Mesendoderm (in vitro differentiated cells): ENCODE data around the gene ZNF513.

ENCODE experiments used
- DNase-seq: peaks from one replicate; pipeline ENCODE4 v3.0.0; 2013
- H2AK5ac ChIP-seq: 2 replicates; pipeline ENCODE4 v1.6.1; 2013; ENCODE audit warnings: low read length, inconsistent platforms
- H2BK120ac ChIP-seq: 2 replicates; pipeline ENCODE4 v1.6.1; 2013; ENCODE audit warnings: low read depth, mild to moderate bottlenecking, low read length, moderate library complexity, mixed read lengths
- H2BK15ac ChIP-seq: replicated peaks from 2 replicates; pipeline ENCODE4 v1.6.1; 2013; ENCODE audit warnings: low read depth, mild to moderate bottlenecking, moderate library complexity
- H2BK5ac ChIP-seq: 2 replicates; pipeline ENCODE4 v1.6.1; 2013; ENCODE audit warnings: low read length, inconsistent platforms
- H3K18ac ChIP-seq: 2 replicates; pipeline ENCODE4 v1.6.1; 2013; ENCODE audit warnings: mild to moderate bottlenecking, low read length, mixed read lengths
- H3K23ac ChIP-seq: one replicate; pipeline ENCODE4 v1.6.1; 2013; ENCODE audit warnings: low read length
- H3K27ac ChIP-seq: 2 replicates; pipeline ENCODE4 v1.5.1; 2013; ENCODE audit warnings: low read depth, mild to moderate bottlenecking, inconsistent platforms, low read length, moderate library complexity
- H3K27me3 ChIP-seq: 2 replicates; pipeline ENCODE4 v1.6.1; 2013; ENCODE audit warnings: low read length, control low read depth, mild to moderate bottlenecking, inconsistent platforms; ENCODE audit not compliant: insufficient read depth, poor library complexity
- H3K36me3 ChIP-seq: 2 replicates; pipeline ENCODE4 v1.6.1; 2013; ENCODE audit warnings: low read length, inconsistent platforms; ENCODE audit not compliant: control insufficient read depth, insufficient read depth
- H3K4ac ChIP-seq: one replicate; pipeline ENCODE4 v1.6.1; 2013; ENCODE audit warnings: low read depth, mild to moderate bottlenecking, low read length, moderate library complexity
- H3K4me1 ChIP-seq: 2 replicates; pipeline ENCODE4 v1.6.1; 2013; ENCODE audit warnings: low read depth, low read length, inconsistent platforms; ENCODE audit not compliant: control insufficient read depth
- H3K4me2 ChIP-seq: 2 replicates; pipeline ENCODE4 v1.6.1; 2013; ENCODE audit warnings: low read length
- H3K4me3 ChIP-seq: 2 replicates; pipeline ENCODE4 v1.5.1; 2013; ENCODE audit warnings: mild to moderate bottlenecking, low read length
- H3K56ac ChIP-seq: one replicate; pipeline ENCODE4 v1.6.1; 2013; ENCODE audit warnings: low read length
- H3K79me1 ChIP-seq: 2 replicates; pipeline ENCODE4 v1.6.1; 2013; ENCODE audit warnings: low read length, inconsistent platforms
- H3K79me2 ChIP-seq: 2 replicates; pipeline ENCODE4 v1.6.1; 2013; ENCODE audit warnings: mild to moderate bottlenecking, low read length; ENCODE audit not compliant: control insufficient read depth, insufficient read depth
- H3K9ac ChIP-seq: 2 replicates; pipeline ENCODE4 v1.6.1; 2013; ENCODE audit warnings: low read length, inconsistent platforms
- H4K5ac ChIP-seq: one replicate; pipeline ENCODE4 v1.6.1; 2013; ENCODE audit warnings: low read length
- H4K8ac ChIP-seq: one replicate; pipeline ENCODE4 v1.6.1; 2013; ENCODE audit warnings: low read depth, mild to moderate bottlenecking, control low read depth, low read length, moderate library complexity
- WGBS: extraction: QIAGEN DNeasy Blood & Tissue Kit; methylation state at CpG from one replicate; pipeline ENCODE4 v1.1.7; 2013; ENCODE audit warnings: low lambda C conversion rate, missing lambda C conversion rate; ENCODE audit not compliant: insufficient coverage; ENCODE audit errors: extremely low coverage; 5-methylcytosine and 5-hydroxymethylcytosine counted together

Gene ZNF513

GRCh38 chr2:27375513-27376099, 4.9 kb downstream of the ZNF513 start:
- peaks cover 17% of the 10 kb centered on the region for H3K36me3 ChIP-seq
- H2BK120ac ChIP-seq, result no peak overlapping the region
- H3K27me3 ChIP-seq, result no peaks in the 10 kb centered on the region
- no peak overlapping the region for H3K4me3 ChIP-seq
- H2AK5ac ChIP-seq, result no peak overlapping the region
- no peak overlapping the region for H3K9ac ChIP-seq
- DNase-seq, result no peak
- H4K8ac ChIP-seq, result no peak overlapping the region
- H3K4ac ChIP-seq, result no peak overlapping the region
- no peak overlapping the region for H2BK5ac ChIP-seq
- peaks cover 5% of the 10 kb centered on the region for H3K4me1 ChIP-seq
- H3K56ac ChIP-seq, result no peak overlapping the region
- H4K5ac ChIP-seq, result no peak overlapping the region
- no peak overlapping the region for H3K27ac ChIP-seq
- WGBS, result no CpG with 5 or more reads among the region's 20 CpGs
- H3K4me2 ChIP-seq, result no peak overlapping the region
- peaks cover 18% of the 10 kb centered on the region for H3K79me1 ChIP-seq
- H2BK15ac ChIP-seq, result no peak overlapping the region
- no peak overlapping the region for H3K23ac ChIP-seq
- no peak overlapping the region for H3K18ac ChIP-seq
- H3K79me2 ChIP-seq, result peaks cover 16% of the 10 kb centered on the region

- H3K4me2 ChIP-seq, result no peak overlapping the region
- H3K27me3 ChIP-seq, result no peaks in the 10 kb centered on the region
- H3K4me1 ChIP-seq, result peaks cover 7% of the 10 kb centered on the region
- H3K79me2 ChIP-seq, result peaks cover 15% of the 10 kb centered on the region
- H2BK120ac ChIP-seq, result no peak overlapping the region
- no peak overlapping the region for H2AK5ac ChIP-seq
- H3K4ac ChIP-seq, result no peak overlapping the region
- H3K23ac ChIP-seq, result no peak overlapping the region
- no peak overlapping the region for H3K4me3 ChIP-seq
- no peak overlapping the region for H2BK15ac ChIP-seq
- DNase-seq, result no peak
- H3K18ac ChIP-seq, result no peak overlapping the region
- H3K36me3 ChIP-seq, result peaks cover 17% of the 10 kb centered on the region
- H3K27ac ChIP-seq, result no peak overlapping the region
- WGBS, result no CpG with 5 or more reads among the region's 5 CpGs
- H4K5ac ChIP-seq, result no peak overlapping the region
- no peak overlapping the region for H4K8ac ChIP-seq
- H3K9ac ChIP-seq, result no peak overlapping the region
- H3K56ac ChIP-seq, result no peak overlapping the region
- no peak overlapping the region for H2BK5ac ChIP-seq
- H3K79me1 ChIP-seq, result peaks cover 21% of the 10 kb centered on the region
Measured at GRCh38 chr2:27373567-27373966, 7.0 kb downstream of the ZNF513 start.

DNA sequence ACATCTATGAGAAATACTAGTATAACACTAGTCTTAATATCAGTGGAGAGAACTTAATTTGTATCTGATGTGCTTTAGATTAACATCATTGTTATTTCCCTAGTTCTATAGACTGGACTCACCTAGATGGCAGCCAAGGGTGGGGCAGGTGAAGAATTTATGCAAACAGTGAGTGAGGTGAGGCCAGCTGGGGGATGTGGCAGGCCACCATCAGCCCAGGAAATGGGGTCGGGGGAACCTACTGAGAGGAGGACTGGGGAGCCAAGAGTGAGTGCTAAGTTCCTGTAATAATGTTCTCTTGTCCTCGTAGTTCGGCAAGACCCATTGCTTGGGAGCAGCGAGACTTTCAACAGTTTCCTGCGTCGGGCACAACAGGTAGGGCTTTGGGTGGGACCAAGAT, 7.6 kb downstream of the ZNF513 start:
- no CpG with 5 or more reads among the region's 6 CpGs for WGBS
- Histone ChIP-seq H3K4me2 (no peak overlapping the region), H3K56ac (no peak overlapping the region), H3K79me1 (peaks cover 24% of the 10 kb centered on the region), H3K27me3 (no peaks in the 10 kb centered on the region), H3K4me1 (peaks cover 7% of the 10 kb centered on the region), H3K4me3 (no peak overlapping the region), H3K27ac (no peak overlapping the region), H3K79me2 (peaks cover 15% of the 10 kb centered on the region), H3K4ac (no peak overlapping the region), H3K9ac (no peak overlapping the region), H3K36me3 (peaks cover 15% of the 10 kb centered on the region), H2BK120ac (no peak overlapping the region), H2AK5ac (no peak overlapping the region), H3K18ac (no peak overlapping the region), H3K23ac (no peak overlapping the region), H4K5ac (no peak overlapping the region), H2BK5ac (no peak overlapping the region), H2BK15ac (no peak overlapping the region), H4K8ac (no peak overlapping the region)
- peak; percentile 51 for DNase-seq

DNA sequence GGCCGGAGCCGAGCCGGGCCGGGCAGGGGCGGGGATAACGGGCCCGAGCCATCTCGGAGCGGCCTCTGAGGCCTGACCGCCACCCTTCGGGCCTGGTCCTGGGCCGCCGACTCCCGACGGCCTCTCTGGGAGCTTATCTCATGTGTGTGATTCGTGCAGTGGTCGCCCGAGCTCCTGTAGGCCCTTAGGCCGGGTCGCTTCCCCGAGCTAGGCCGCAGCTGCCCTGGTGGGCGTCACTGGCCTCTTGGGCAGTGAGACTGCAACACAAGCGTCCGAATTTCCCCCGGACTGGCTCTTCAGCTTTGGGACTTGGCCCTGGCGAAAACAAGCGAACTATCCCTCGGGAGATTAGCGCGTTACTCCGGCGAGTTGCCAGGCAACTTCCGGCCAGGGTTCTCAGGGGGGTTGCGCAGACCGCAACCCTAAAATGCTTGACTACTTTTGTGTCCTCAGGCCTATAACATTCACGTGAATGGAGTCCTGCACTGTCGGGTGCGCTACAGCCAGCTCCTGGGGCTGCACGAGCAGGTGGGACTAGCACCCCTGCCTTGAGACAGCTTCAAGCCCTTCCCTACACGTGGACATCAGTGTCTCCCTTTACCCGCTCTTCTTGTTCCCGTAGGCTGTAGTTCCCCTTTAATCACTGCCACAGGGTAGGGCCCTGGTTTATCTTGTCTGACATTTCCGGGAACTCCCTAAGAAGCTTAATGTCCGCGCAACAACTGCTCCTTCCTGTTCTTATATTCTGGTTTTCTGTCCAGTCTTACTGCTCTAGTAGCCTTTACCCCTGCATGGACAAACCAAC, 9.5 kb downstream of the ZNF513 start:
- no peak overlapping the region for H2BK15ac ChIP-seq
- DNase-seq, result peak; percentile 56
- peak overlapping the region; percentile 96 for H3K4me3 ChIP-seq
- peak overlapping the region; percentile 94 for H3K9ac ChIP-seq
- peaks cover 15% of the 10 kb centered on the region for H3K79me2 ChIP-seq
- H3K27me3 ChIP-seq, result no peaks in the 10 kb centered on the region
- H3K79me1 ChIP-seq, result peaks cover 23% of the 10 kb centered on the region
- H3K4me1 ChIP-seq, result peaks cover 7% of the 10 kb centered on the region
- peak overlapping the region; percentile 53 for H3K18ac ChIP-seq
- H3K4ac ChIP-seq, result peak overlapping the region; percentile 8
- no peak overlapping the region for H2BK120ac ChIP-seq
- H2AK5ac ChIP-seq, result peak overlapping the region; percentile 62
- H3K56ac ChIP-seq, result peak overlapping the region; percentile 98
- peak overlapping the region; percentile 76 for H3K4me2 ChIP-seq
- H3K36me3 ChIP-seq, result peaks cover 10% of the 10 kb centered on the region
- H4K5ac ChIP-seq, result no peak overlapping the region
- WGBS, result no CpG with 5 or more reads among the region's 46 CpGs
- H3K23ac ChIP-seq, result peak overlapping the region; percentile 91
- no peak overlapping the region for H3K27ac ChIP-seq
- H4K8ac ChIP-seq, result no peak overlapping the region
- no peak overlapping the region for H2BK5ac ChIP-seq

GRCh38 chr2:27370026-27370815, 10.3 kb downstream of the ZNF513 start, which contains the start of the genes EIF2B4 and SNX17:
EIF2B4 (minus strand) TSS chr2:27370338; CDS start chr2:27370314, 24 bp downstream.
SNX17 (plus strand) TSS chr2:27370616; CDS start chr2:27370744, 128 bp downstream.
- H3K4me2 ChIP-seq, result peak within 1 kb of the TSS; percentile 76
- peak within 1 kb of the TSS; percentile 98 for H3K56ac ChIP-seq
- no peak within 1 kb of the TSS for H3K27ac ChIP-seq
- peak within 1 kb of the TSS; percentile 62 for H2AK5ac ChIP-seq
- H2BK120ac ChIP-seq, result no peak within 1 kb of the TSS
- peak; percentile 100 for DNase-seq
- H3K27me3 ChIP-seq, result no peaks in the 10 kb centered on the region
- WGBS, result no CpG with 5 or more reads among the region's 85 CpGs
- peak within 1 kb of the TSS; percentile 91 for H3K23ac ChIP-seq
- H3K9ac ChIP-seq, result peak within 1 kb of the TSS; percentile 94
- H3K18ac ChIP-seq, result peak within 1 kb of the TSS; percentile 53
- H2BK15ac ChIP-seq, result no peak within 1 kb of the TSS
- peak within 1 kb of the TSS; percentile 96 for H3K4me3 ChIP-seq
- H3K36me3 ChIP-seq, result peaks cover 6% of the 10 kb centered on the region
- peak within 1 kb of the TSS; percentile 8 for H3K4ac ChIP-seq
- no peak within 1 kb of the TSS for H2BK5ac ChIP-seq
- H4K8ac ChIP-seq, result no peak within 1 kb of the TSS
- peaks cover 15% of the 10 kb centered on the region for H3K79me2 ChIP-seq
- peaks cover 21% of the 10 kb centered on the region for H3K79me1 ChIP-seq
- H4K5ac ChIP-seq, result no peak within 1 kb of the TSS
- peaks cover 7% of the 10 kb centered on the region for H3K4me1 ChIP-seq
